Muscle layer of duodenum (tissue), 2 donors: ENCODE data around the gene GALNT18.

ENCODE experiments used
- H3K27ac ChIP-seq: one replicate; pipeline ENCODE4 v1.7.0; 2013; ENCODE audit warnings: mild to moderate bottlenecking, low read length
- H3K27me3 ChIP-seq: one replicate; pipeline ENCODE4 v1.7.0; 2013; ENCODE audit warnings: low read depth, mild to moderate bottlenecking, control low read depth, low read length
- H3K36me3 ChIP-seq, 2 donors: one replicate each; pipeline ENCODE4 v1.7.0; 2013; ENCODE audit warnings: low read length in 2 of 2, control low read depth in 1 of 2, mild to moderate bottlenecking in 1 of 2; ENCODE audit not compliant: insufficient read depth in 2 of 2, control insufficient read depth in 1 of 2
- H3K4me1 ChIP-seq, 2 donors: one replicate each; pipeline ENCODE4 v1.7.0; 2013; ENCODE audit warnings: low read length in 2 of 2, mild to moderate bottlenecking in 2 of 2, control low read depth in 1 of 2, moderate library complexity in 1 of 2; ENCODE audit not compliant: insufficient read depth in 2 of 2, control insufficient read depth in 1 of 2
- H3K4me3 ChIP-seq, 2 donors: one replicate each; pipeline ENCODE4 v1.7.0; 2013; ENCODE audit warnings: low read length in 2 of 2, low read depth in 1 of 2, mild to moderate bottlenecking in 1 of 2
- H3K9me3 ChIP-seq, 2 donors: one replicate each; pipeline ENCODE4 v1.7.0; 2013; ENCODE audit warnings: low read length in 2 of 2, control low read depth in 1 of 2, mild to moderate bottlenecking in 1 of 2; ENCODE audit not compliant: control insufficient read depth in 1 of 2
- donor health status: healthy.

Gene GALNT18

GRCh38 chr11:11297578-11297977 lies 324.2 kb downstream of the GALNT18 start:
- no peak overlapping the region for H3K27ac ChIP-seq
- no peaks in the 10 kb centered on the region for H3K4me1 ChIP-seq
- H3K9me3 ChIP-seq, result no peaks in the 10 kb centered on the region
- no peaks in the 10 kb centered on the region for H3K27me3 ChIP-seq
- no peak overlapping the region for H3K4me3 ChIP-seq
- no peaks in the 10 kb centered on the region for H3K36me3 ChIP-seq

- H3K4me1 ChIP-seq, result no peaks in the 10 kb centered on the region
- H3K27ac ChIP-seq, result no peak overlapping the region
- no peaks in the 10 kb centered on the region for H3K27me3 ChIP-seq
- no peaks in the 10 kb centered on the region for H3K36me3 ChIP-seq
- no peaks in the 10 kb centered on the region for H3K9me3 ChIP-seq
- no peak overlapping the region for H3K4me3 ChIP-seq
These were observed 325.4 kb downstream of the GALNT18 start for GRCh38 chr11:11296434-11296833.

DNA sequence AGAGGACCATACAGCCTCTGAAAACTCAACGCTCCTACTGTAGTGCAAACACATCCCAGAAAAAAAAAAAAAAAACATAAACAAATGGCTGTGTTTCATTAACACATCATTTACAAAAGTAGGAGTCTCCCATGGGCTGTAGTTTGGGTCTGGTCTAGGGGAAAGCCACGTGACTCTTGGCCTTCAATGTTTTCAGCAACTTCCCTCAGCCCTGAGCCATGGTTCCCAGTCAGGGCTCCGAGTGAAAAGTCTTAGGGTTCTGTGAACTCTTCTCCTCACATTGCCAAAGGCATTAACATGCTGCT lies 327.3 kb downstream of the GALNT18 start:
- no peaks in the 10 kb centered on the region for H3K27me3 ChIP-seq
- H3K27ac ChIP-seq, result no peak overlapping the region
- no peak overlapping the region for H3K4me3 ChIP-seq
- H3K4me1 ChIP-seq, result no peaks in the 10 kb centered on the region
- H3K36me3 ChIP-seq, result no peaks in the 10 kb centered on the region
- no peaks in the 10 kb centered on the region for H3K9me3 ChIP-seq

- Histone ChIP-seq H3K27me3 (no peaks in the 10 kb centered on the region), H3K9me3 (no peaks in the 10 kb centered on the region), H3K4me3 (no peak overlapping the region), H3K4me1 (no peaks in the 10 kb centered on the region), H3K27ac (no peak overlapping the region), H3K36me3 (no peaks in the 10 kb centered on the region)
These were observed 327.8 kb downstream of the GALNT18 start for GRCh38 chr11:11293798-11294550.

- H3K27ac ChIP-seq, result no peak overlapping the region
- no peaks in the 10 kb centered on the region for H3K36me3 ChIP-seq
These were observed 329.0 kb downstream of the GALNT18 start for GRCh38 chr11:11292839-11293238.

GRCh38 chr11:11291041-11292015 lies 330.5 kb downstream of the GALNT18 start:
- no peaks in the 10 kb centered on the region for H3K36me3 ChIP-seq
- no peak overlapping the region for H3K4me3 ChIP-seq
- H3K27ac ChIP-seq, result no peak overlapping the region
- H3K9me3 ChIP-seq, result no peaks in the 10 kb centered on the region
- H3K27me3 ChIP-seq, result no peaks in the 10 kb centered on the region
- H3K4me1 ChIP-seq, result no peaks in the 10 kb centered on the region

More at GRCh38 chr11:11292839-11293238, 329.0 kb downstream of the GALNT18 start:
- H3K4me3 ChIP-seq, result no peak overlapping the region
- H3K9me3 ChIP-seq, result no peaks in the 10 kb centered on the region
- H3K27me3 ChIP-seq, result no peaks in the 10 kb centered on the region
- H3K4me1 ChIP-seq, result no peaks in the 10 kb centered on the region

DNA sequence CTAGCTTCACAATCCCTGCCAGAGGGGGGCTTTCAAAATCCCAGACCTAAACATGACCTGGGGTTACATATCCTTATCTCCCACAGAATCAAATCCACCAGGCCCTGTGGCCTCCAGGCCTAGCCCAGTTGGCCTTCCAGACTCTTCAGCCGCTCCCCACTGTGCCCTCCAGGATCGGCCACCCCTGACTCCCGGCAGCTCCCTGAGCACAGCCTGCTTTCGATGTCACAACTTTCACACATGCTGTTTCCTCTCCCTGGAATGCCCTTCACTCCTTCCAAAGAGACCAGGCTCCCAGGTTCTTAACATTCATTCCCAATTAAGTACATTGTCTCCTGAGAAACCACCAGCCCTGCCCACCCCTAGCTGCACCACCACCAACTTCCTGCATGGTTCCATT lies 331.5 kb downstream of the GALNT18 start:
- no peaks in the 10 kb centered on the region for H3K9me3 ChIP-seq
- H3K27me3 ChIP-seq, result no peaks in the 10 kb centered on the region
- H3K36me3 ChIP-seq, result no peaks in the 10 kb centered on the region
- H3K4me1 ChIP-seq, result no peaks in the 10 kb centered on the region
- H3K4me3 ChIP-seq, result no peak overlapping the region
- no peak overlapping the region for H3K27ac ChIP-seq

DNA sequence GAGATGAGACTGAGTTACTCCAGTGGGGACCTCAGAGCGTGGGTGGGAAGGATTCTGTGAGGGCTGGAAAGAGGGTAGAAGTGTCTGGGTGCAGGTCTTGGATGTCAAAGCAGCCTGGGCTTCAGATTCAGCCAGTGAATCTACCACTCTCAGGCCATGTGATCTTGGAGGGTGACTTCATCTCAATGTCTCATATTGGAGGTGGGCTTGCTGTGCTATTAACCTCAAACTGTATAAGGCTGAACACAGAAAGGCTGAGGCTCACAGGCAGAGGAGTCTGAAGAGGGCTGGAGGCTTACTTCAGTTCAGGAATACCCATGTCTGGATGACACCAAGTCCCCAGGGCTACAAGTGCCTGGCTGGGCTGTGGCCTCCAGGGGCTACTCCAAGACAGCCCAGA lies 332.1 kb downstream of the GALNT18 start:
- Histone ChIP-seq H3K36me3 (no peaks in the 10 kb centered on the region), H3K27ac (no peak overlapping the region), H3K4me3 (no peak overlapping the region), H3K27me3 (no peaks in the 10 kb centered on the region), H3K4me1 (no peaks in the 10 kb centered on the region), H3K9me3 (no peaks in the 10 kb centered on the region)

DNA sequence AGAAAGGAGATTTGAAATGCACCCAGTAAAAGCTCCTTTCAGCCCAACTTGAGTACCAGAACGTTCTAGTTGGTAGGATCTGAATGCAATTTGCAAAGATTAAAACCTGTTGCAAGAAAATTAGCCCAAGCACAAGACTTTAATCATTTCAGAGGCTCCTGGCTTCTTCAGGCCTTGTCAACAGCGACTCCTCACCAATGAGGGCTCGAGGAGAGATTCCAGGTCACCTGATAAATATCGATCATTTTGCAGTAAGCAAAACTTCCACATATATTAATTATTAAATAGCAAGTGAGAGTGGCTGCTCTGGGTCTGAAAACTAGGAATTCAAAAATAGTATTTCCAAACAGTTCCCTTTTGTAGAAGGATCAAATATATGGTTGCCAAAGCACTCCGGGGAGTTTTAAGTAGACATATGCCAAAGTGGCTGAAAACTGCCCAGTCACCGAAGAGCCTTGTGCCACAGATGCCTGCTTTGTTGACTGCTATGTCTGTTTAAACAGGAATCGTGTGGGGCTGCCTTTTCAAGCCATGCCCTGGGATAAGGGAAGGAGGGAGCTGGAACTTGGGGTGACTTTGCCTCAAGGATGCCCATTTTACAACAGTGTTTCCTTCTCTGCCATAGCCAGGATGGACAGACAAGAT lies 332.7 kb downstream of the GALNT18 start:
- Histone ChIP-seq H3K27me3 (no peaks in the 10 kb centered on the region), H3K36me3 (no peaks in the 10 kb centered on the region), H3K4me3 (no peak overlapping the region), H3K9me3 (no peaks in the 10 kb centered on the region), H3K27ac (no peak overlapping the region), H3K4me1 (no peaks in the 10 kb centered on the region)

DNA sequence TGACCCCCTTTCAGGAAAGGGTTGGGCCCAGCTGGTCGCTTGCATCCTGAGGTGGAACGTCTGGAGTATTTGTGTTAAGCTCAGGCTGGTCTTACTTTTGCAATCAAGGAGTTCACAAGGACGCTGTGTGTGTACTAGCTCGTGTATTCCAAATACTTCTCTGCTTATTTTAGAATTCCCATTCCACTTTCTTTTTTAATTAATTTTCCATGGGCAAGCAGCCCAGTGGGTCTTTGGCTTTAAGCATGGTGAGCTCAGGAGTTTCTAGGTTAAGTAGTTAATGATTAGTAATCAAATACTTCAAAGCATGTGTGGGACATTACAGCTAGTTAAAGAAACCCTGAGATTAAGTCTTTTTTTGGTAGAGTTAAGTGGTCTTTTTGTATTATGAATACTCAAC lies 337.3 kb downstream of the GALNT18 start:
- Histone ChIP-seq H3K9me3 (no peaks in the 10 kb centered on the region), H3K36me3 (no peaks in the 10 kb centered on the region), H3K4me3 (no peak overlapping the region), H3K27ac (no peak overlapping the region), H3K27me3 (no peaks in the 10 kb centered on the region), H3K4me1 (no peaks in the 10 kb centered on the region)

- Histone ChIP-seq H3K36me3 (no peaks in the 10 kb centered on the region), H3K27ac (no peak overlapping the region)
These were observed 340.2 kb downstream of the GALNT18 start for GRCh38 chr11:11281626-11282025.

More at GRCh38 chr11:11281626-11282025, 340.2 kb downstream of the GALNT18 start:
- no peaks in the 10 kb centered on the region for H3K9me3 ChIP-seq
- H3K27me3 ChIP-seq, result no peaks in the 10 kb centered on the region
- no peak overlapping the region for H3K4me3 ChIP-seq
- no peaks in the 10 kb centered on the region for H3K4me1 ChIP-seq
